Ascending aorta (tissue), 2 donors: ENCODE results near the gene TIGD4. TPM values are rescaled to one million over a fixed set of nuclear protein-coding genes. Genes with fewer than 3 reads are reported as not detected.

Source experiments
- DNase-seq, 2 donors: peaks; one replicate each; pipeline ENCODE4 v3.0.0-alpha.2; 2019; ENCODE audit warnings: low spot score in 2 of 2
- H3K27ac ChIP-seq, 2 donors: fragments of 200-600 bp; sonication (generic); one replicate each; pipeline ENCODE4 v1.5.1; 2016 to 2017; ENCODE audit warnings: mild to moderate bottlenecking in 1 of 2
- H3K27me3 ChIP-seq: fragments of 200-600 bp; sonication (generic); one replicate; pipeline ENCODE4 v1.5.1; 2017
- H3K36me3 ChIP-seq, 2 donors: fragments of 200-600 bp; sonication (generic); one replicate each; pipeline ENCODE4 v1.5.1; 2016
- H3K4me1 ChIP-seq, 2 donors: fragments of 200-600 bp; sonication (generic); one replicate each; pipeline ENCODE4 v1.5.1; 2016 to 2017; ENCODE audit warnings: mild to moderate bottlenecking in 1 of 2
- H3K4me3 ChIP-seq, 2 donors: fragments of 200-600 bp; sonication (generic); one replicate each; pipeline ENCODE4 v1.5.1; 2016 to 2017; ENCODE audit warnings: mild to moderate bottlenecking in 1 of 2
- H3K9me3 ChIP-seq, 2 donors: fragments of 200-600 bp; sonication (generic); one replicate each; pipeline ENCODE4 v1.5.1; 2016
- CTCF ChIP-seq, 3 experiments: fragments of 200-600 bp in 2 of 3; fragments of 450-650 bp in 1 of 3; sonication (generic) in 2 of 3; IDR thresholded peaks; one replicate each; pipeline ENCODE4 v1.5.1; 2016 to 2019; ENCODE audit warnings: antibody characterized with exemption in 3 of 3, mild to moderate bottlenecking in 1 of 3, moderate library complexity in 1 of 3
- intact Hi-C: fragments of 100-400 bp; cut with DNase I; formaldehyde crosslinking; loops from one replicate; pipeline ENCODE4 v1.15.1; 2023
- total RNA-seq: library from RNA; depleted of rRNA; stranded (reverse); fragments of >200 nt; gene quantifications from one replicate; pipeline ENCODE4 v1.1.0, GENCODE V29; 2016

The TIGD4 gene
- total RNA-seq, 1 donor from 2014 or later, result not detected

DNA sequence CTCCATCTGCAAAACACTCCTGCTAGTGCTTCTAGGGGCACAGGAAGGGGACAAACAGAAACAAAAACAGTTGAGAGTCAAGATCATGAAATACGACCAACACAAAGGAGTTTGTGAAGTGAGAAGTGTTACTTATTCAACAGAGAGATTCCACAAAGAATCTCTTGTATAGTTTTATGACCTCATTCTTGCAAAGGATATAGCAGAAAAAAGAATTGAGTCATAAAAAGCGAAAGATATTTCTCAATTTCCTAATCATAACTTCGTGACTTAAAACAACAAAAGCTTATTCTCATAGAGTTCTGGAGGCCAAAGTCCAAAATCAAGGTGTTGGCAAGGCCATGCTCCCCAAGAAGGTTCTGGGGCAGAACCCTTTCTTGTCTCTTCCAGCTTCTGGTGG is 40.7 kb downstream of the TIGD4 start:
- no peaks in the 10 kb centered on the region for H3K9me3 ChIP-seq
- no peaks in the 10 kb centered on the region for H3K27me3 ChIP-seq
- no peak overlapping the region for H3K4me3 ChIP-seq
- intact Hi-C loops, result loop anchor here (10.0 kb wide), 1 partner anchor 244 kb away; no protein-coding TSS in a partner anchor
- no peaks in the 10 kb centered on the region for H3K36me3 ChIP-seq
- H3K27ac ChIP-seq, result no peak overlapping the region
- no peaks in the 10 kb centered on the region for H3K4me1 ChIP-seq
- no peak for TF ChIP-seq CTCF (IDR thresholded peaks at IDR 0.05)
- no peak for DNase-seq

GRCh38 chr4:152735906-152736305 is 43.6 kb downstream of the TIGD4 start:
- no peak for TF ChIP-seq CTCF (IDR thresholded peaks at IDR 0.05)
- intact Hi-C loops, result loop anchor here (10.0 kb wide), 1 partner anchor 241 kb away; no protein-coding TSS in a partner anchor
- Histone ChIP-seq H3K27ac (no peak overlapping the region), H3K36me3 (no peaks in the 10 kb centered on the region), H3K9me3 (no peaks in the 10 kb centered on the region), H3K4me3 (no peak overlapping the region), H3K27me3 (no peaks in the 10 kb centered on the region), H3K4me1 (no peaks in the 10 kb centered on the region)
- no peak for DNase-seq

DNA sequence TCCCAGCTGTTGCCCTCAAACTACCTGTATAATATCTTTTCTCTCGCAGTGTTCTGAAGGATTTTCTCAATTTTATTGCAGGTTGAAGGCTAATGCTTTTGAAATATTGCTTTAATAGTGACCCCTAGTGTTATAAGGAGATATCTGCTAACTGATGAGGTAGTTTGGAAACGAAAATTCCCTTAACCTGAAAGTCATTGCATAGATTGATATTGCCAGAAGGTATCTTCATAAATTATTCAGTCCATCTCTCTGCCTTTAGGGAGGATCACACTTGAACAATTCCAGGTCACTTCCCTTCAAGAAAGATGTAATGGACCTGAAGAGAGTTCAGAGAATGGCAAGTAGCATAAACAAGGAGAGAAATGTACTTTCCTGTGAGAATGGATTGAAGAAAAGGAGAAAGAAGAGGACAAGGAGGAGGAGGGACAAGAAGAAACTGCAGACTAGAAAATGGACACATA is 44.1 kb downstream of the TIGD4 start:
- no peak for DNase-seq
- intact Hi-C loops, result loop anchor here (10.0 kb wide), 1 partner anchor 241 kb away; no protein-coding TSS in a partner anchor
- no peak overlapping the region for H3K27ac ChIP-seq
- H3K9me3 ChIP-seq, result no peaks in the 10 kb centered on the region
- H3K4me3 ChIP-seq, result no peak overlapping the region
- H3K27me3 ChIP-seq, result no peaks in the 10 kb centered on the region
- TF ChIP-seq CTCF (IDR thresholded peaks at IDR 0.05), result peak in 1 of 3 experiments; percentile 40
- H3K4me1 ChIP-seq, result no peaks in the 10 kb centered on the region
- H3K36me3 ChIP-seq, result no peaks in the 10 kb centered on the region

- no peak overlapping the region for H3K27ac ChIP-seq
- no peak for DNase-seq
- H3K9me3 ChIP-seq, result no peaks in the 10 kb centered on the region
- no peaks in the 10 kb centered on the region for H3K27me3 ChIP-seq
- no peaks in the 10 kb centered on the region for H3K36me3 ChIP-seq
- no peak overlapping the region for H3K4me3 ChIP-seq
- TF ChIP-seq CTCF (IDR thresholded peaks at IDR 0.05), result no peak
- intact Hi-C loops, result loop anchor here (10.0 kb wide), 1 partner anchor 240 kb away; no protein-coding TSS in a partner anchor
- no peaks in the 10 kb centered on the region for H3K4me1 ChIP-seq
These were observed 44.9 kb downstream of the TIGD4 start for GRCh38 chr4:152734699-152735050.

DNA sequence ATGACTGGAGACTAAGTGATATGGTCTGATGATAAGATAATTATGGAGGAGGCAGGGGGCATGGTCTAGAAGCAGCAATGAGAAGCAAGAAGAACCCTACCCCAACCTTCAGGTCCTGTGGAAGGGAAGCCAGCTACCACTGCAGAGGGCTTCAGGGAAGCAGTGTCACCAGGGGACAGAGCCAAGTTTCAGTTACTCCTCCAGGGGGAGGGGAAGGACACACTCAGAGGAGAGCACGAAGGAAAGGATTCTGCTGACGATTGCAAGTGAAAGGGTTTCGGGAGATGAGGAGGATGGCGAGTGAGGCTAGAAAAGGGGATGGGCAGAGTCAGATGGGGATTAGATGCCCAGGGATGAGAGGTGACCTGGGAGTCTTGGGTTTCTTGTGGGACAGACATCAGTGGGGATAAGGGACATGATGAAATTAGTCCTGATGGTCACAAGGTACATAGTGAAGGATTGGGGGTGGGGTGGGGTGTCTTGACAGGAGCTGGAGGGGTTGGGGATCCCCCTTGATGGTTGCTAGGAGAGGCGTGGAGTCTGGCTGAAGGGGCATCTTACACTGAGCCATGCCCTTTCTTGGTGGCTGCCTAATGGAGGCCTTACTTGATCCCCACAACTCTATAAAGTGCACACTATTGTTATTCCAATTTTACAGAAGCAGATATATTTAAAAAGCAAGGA is 45.4 kb downstream of the TIGD4 start:
- TF ChIP-seq CTCF (IDR thresholded peaks at IDR 0.05), result no peak
- intact Hi-C loops, result loop anchor here (10.0 kb wide), 1 partner anchor 239 kb away; no protein-coding TSS in a partner anchor

More for the DNA sequence above, 45.4 kb downstream of the TIGD4 start:
- no peak for DNase-seq
- Histone ChIP-seq H3K4me3 (no peak overlapping the region), H3K36me3 (no peaks in the 10 kb centered on the region), H3K27me3 (no peaks in the 10 kb centered on the region), H3K9me3 (no peaks in the 10 kb centered on the region), H3K4me1 (no peaks in the 10 kb centered on the region), H3K27ac (no peak overlapping the region)
